ENCODE results near the gene ZNF668.
A peak's percentile ranks its signal among the peaks of the same experiment; 100 is the strongest.
"Not testable (repeated sequence)": the region's sequence is repeated elsewhere in the genome, so short reads cannot be mapped to it uniquely, and the experiment has no call there.

Gene ZNF668

DNA sequence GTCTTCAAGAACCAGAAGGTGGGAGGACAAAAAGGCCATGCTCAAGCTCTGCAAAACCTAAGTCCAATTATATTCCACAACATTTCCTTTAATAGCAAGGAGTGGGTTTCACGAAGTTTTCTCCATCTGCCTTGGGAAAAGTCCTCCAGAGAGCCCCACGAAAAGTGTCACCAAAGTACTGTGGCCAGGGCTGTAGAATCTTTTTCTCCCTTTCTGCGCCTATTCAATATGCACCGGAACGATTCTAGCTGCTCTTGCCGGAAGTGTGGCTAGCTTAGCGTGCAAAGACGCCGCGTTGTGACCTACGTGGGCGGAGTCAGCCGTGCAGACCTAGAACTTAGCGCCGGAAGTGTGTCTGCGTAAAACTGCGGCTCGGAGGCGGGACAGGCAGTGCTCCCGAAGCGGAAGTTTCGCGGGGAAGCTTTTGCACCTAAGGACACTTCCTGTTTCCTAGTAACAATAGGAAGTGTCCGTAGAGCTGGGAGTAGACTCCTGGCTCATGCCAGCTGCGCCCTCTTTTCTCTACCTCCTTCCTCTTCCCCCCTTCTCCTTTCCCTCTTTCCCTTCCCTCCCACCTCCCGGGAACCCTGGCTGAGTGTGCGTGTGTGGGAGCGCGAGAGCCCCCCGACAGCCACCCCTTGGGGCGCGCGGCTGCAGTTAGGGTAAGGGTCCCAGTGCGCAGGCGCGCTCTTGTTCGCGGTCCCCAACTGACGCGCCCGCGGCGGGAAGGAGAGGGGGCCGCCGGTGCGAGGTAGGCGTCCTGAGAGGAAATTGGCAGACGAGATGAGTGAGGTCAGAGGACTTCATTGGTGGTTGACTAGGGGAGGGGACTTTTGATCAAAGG is at the start of gene ZNF668, which contains the start of gene ZNF646:
Gene ZNF668, minus strand, starts transcription at position 271 of the 844 bp plus-strand sequence. CDS start 9,781 bp downstream, outside the sequence.
Gene ZNF646, plus strand, starts transcription at position 453 of the 844 bp plus-strand sequence. CDS start 1,903 bp downstream, outside the sequence.
- peak; percentile 85 for DNase-seq

DNA sequence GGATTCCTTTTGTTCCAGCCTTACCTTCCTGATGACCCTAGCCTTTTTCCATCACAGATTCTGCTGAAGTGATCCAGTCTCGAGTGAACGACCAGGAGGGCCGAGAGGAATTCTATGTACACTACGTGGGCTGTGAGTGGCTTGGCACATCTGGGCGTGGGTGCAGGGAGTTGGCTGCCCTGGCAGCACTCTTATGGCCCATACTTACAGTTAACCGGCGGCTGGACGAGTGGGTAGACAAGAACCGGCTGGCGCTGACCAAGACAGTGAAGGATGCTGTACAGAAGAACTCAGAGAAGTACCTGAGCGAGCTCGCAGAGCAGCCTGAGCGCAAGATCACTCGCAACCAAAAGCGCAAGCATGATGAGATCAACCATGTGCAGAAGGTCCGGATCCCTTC is 46.1 kb upstream of the ZNF668 start:
- DNase-seq: no peak

DNA sequence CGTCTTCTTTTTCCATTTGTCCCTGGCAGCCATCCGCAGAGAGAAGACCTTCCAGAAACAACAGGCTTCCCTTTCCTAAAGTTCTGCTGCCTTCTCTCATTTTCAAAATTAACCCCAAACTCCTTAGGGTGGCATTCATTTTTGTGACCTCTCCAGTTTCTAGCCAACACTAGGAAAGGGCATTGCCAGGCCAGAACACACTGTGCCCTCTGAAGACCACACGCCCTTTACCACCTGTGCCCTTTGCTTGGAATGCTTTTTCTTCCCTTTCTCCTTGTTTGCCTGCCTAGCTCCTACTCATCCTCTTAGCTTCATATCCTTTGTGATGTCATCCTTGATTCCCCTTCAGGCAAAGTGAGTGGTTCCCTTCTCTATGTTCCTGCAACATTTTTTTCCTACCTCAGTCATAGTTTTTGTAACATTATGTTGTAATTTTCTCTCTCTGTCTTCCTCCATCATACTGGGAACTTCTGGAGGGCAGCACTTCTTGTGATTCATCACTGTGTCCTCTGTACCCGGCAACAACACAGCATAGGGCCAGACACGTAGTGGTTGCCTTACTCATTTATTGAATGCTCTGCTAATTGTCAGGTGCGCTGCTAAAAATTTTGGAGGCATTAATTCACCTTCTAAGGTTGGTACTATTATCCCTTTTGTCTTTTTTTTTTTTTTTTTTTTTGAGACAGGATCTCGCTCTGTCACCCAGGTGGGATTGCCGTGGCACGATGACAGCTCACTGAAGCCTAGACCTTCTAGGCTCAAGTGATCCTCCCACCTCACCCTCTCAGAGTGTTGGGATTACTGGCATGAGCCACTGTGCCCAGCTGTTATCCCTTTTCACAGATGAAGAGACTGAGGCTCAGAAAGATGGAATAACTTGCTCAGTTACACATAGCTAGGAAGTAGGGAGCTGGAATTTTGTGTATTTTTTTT is 44.4 kb upstream of the ZNF668 start:
- DNase-seq: no peak

DNA sequence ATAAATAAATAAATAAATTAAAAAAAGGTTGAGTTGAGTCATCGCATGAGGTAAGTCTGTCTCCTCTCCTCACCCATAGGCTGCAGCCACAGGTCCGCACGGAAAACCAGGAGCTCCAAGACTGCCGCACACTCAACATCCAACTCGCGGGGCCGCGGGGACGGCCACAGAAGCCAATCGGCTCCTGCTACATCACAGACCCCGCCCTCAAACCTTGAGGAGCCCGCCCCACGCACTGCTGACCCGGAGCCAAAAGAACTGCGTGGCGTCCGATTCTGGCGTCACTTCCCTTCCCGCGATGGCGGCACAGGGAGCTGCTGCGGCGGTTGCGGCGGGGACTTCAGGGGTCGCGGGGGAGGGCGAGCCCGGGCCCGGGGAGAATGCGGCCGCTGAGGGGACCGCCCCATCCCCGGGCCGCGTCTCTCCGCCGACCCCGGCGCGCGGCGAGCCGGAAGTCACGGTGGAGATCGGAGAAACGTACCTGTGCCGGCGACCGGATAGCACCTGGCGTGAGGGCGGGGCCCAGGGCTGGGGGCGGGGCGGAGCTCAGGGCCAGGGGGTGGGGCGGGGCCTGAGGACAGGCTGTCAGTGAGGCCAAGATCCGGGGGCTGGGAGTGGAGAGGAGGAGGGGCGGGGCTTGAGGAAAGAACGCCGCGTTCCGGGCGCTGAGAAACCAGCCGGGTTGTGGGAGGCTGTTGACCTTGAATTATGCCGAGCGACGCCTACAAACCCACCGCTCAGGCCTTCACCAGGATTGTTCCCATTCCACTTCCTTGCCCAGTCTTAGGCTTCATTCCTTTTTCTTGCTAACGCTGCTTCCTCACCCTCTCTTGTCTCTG is 43.6 kb upstream of the ZNF668 start, which contains the start of gene KAT8:
Gene KAT8, plus strand, starts transcription at position 281 of the 839 bp plus-strand sequence. Its CDS starts 18 bp downstream, at position 299.
- DNase-seq: peak; percentile 53

DNA sequence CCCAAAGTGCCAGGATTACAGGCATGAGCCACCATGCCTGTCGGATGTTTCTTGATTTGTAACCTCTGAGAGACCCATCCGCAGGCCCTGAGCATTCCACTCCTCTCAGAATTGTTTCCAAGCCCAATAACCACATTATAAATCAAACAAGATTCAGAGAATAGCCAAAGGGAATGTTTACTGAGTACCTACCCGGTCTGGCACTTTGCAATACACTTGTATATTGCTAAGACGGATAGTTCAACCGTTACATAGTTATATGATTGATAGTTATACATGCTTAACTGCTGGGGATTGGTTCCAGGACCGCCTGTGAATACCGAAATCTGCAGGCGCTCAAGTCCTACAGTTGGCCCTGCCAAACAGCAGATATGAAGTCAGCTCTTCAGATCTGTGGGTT is 40.4 kb upstream of the ZNF668 start:
- DNase-seq: no peak

DNA sequence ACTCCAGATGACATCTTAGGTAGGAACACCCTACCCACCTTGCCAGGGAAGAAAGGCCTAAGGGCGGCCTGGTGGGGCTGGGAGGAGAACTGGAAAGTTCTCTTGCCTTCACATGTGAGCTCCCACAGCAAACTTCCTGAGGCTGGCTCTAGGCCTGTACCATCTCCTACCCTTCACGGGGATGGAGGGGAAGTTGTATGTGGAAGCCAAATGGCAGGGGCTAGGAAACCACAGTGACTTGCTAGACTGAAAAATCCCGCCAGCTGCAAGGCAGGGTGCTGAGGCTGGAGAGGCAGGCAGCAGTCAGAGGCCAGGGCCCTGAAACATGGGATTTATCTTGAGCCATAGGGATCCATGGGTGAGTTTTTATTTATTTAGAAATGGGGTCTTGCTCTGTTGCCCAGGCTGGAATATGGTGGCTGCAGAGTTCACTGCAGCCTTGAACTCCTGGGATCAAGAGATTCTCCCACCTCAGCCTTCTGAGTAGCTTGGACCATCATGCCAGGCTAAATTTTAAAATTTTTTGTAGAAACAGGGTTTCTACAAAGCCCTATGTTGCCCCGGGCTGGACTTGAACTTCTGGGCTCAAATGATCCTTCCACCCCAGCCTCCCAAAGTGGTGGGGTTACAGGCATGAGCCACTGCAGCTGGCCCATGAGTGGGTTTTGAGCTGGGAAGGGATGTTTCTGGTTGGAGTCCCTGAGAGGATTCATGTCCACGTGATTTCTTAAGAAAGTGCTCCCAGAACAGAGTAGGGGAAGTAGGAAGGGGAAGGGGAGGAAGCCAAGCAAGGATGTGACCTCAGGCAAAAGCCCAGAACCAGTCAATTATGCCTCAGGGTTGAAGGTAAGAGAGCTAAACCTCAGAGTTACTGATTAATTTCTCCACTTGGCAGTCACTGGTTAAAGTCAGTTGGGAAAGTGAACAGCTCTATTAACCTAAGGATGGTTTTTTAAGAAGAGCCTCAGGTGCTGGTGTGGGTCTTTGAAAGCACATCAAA is 39.4 kb upstream of the ZNF668 start:
- DNase-seq: no peak

DNA sequence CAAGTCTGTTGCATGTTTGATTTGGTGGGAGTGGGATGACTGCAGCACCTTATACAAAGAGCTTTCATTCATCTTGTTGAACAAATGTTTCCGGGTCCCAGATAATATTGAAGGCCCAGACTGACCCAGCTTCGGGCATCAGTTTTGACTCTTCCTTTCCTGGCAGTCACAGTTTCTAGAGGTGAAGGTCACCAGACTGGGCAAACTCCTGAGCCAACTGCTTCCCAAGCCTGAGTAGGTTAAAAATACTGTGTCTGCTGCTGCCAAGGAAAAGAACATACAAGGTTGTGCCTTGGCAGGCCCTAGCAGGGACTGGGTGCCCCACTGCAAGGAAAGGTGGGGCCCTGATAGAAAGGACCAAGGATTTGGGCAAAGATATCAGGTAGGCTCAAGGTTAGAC is 38.7 kb upstream of the ZNF668 start:
- no peak for DNase-seq

DNA sequence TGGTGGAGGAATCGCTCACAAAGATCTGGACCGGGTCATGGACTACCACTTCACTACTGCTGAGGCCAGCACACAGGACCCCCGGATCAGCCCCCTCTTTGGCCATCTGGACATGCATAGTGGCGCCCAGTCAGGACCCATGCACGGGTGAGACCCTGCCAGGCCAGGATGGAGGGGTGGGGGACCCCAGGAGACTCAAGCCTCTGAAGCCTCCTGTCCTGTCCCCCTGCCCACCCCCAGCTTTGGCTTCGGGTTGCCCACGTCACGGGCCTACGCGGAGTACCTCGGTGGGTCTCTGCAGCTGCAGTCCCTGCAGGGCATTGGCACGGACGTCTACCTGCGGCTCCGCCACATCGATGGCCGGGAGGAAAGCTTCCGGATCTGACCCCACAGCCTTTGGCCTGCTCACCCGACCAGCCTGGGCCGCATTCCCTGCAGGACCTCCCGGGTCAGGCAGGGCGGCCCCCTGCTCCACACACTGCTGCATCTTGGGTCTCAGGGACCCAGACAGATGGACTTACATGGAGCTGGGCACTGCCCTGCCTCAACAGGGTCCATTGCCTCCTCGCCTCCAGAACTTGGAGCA is 37.9 kb upstream of the ZNF668 start:
- no peak for DNase-seq

DNA sequence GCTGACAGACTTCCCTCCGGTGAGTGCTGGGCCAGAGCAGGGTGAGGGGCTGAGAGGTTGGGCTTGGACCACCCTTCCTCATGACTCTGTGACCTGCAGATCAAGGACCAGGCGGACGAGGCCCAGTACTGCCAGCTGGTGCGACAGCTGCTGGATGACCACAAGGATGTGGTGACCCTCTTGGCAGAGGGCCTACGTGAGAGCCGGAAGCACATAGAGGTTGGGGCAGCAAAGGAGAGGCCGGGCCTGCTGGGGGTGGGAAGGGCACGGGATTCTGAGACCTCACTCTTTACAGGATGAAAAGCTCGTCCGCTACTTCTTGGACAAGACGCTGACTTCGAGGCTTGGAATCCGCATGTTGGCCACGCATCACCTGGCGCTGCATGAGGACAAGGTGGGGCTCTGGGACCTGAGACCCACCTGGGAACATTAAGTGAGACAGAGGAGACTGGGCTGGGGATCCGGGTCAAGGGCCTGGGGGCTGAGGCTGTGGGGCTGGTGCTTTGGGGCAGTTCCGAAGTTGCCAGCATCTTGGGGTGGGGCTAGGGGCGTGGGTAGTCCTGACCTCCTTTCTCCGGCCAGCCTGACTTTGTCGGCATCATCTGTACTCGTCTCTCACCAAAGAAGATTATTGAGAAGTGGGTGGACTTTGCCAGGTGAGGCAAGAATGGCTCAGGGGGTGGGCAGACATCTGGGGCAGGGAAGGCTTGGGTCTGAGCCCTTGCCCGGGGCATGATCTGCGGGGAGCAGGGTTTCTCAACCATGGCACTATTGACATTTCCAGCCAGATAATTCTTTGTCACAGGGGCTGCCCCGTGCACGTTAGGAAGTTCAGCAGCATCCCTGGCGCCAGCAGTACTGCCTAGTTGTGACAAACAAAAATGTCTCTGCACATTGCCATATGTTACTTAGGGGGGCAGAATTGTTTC is 36.3 kb upstream of the ZNF668 start:
- DNase-seq: no peak

DNA sequence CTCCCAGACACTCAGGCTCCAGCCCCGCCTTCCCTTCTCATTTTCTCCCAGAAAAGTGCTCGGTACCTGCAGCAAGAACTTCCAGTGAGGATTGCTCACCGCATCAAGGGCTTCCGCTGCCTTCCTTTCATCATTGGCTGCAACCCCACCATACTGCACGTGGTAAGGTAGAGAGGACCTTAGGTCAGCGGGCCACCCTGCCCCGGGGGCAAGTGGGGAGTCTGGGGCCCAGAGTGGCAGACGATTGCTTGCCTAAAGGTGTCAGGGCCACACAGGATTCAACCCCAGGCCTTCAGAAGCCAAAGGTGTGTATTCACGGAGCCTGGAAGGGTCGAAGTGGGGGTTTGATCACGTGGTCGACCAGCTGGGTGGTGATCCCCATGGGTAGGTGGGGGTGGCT is 35.6 kb upstream of the ZNF668 start:
- no peak for DNase-seq

DNA sequence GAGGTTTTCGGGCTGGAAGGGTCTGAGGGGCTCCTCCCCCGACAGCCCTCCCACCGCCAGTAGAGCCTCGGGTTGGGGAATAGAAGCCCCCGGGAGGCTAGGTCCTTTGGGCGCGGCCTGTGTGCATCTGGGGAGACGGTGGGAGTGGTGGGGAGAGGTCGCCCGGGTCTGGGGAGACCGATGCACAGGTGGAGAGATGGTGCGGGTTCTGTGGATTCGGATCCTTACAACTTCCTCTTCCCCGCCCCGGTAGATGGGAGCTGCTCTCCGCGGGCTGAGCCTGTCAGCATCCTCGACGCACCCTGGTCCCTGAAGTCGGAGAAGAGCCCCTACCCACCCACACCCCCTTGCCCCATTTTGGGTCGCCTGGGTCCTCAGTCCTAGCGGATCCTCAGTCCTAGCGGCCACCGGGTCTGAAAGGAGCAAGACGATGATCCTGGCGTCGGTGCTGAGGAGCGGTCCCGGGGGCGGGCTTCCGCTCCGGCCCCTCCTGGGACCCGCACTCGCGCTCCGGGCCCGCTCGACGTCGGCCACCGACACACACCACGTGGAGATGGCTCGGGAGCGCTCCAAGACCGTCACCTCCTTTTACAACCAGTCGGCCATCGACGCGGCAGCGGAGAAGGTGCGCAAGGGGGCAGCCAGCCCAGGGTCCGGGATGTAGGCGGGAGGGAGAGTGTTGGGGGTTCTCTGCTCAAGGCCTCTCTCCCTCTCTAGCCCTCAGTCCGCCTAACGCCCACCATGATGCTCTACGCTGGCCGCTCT is 34.9 kb upstream of the ZNF668 start:
- DNase-seq: no peak

DNA sequence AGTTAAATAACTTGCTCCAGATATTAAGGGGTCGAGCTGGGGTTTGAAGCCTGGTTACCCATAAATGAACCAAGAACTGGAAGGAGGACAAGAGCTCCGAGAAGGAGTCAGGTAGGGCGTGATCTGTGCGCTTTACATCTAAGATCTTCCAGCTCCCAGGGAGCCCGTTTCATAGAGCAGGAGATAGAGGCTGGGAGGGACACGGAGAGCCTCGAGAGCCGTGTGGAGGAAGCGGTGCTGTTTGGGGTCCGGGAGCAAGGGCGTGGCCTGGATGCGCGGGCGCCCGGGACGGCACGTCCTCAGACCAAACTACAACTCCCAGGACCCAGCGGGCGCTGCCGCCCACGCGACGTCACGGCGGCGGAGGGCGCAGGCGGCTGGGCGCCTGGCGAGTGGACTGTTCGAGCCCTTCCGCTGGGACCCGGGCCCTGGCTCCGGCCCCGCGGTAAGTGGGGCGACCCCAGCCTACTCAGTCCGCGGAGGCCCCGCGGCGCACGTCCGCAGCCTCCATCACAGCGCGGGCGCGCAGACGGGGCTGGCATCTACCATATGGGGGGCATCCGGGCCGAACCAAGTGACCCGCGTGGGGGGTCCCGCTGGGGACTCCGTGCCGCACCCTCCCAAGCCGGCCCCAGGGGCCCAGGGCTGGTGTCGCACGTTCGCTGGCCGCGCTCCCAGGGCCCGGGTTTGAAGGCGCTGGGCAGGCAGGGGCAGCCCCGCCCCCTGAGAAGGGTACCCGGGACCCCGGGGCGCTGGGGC is 34.2 kb upstream of the ZNF668 start, which contains the start of gene BCKDK:
Gene BCKDK, plus strand, starts transcription at position 352 of the 759 bp plus-strand sequence. CDS start 838 bp downstream, outside the sequence.
- DNase-seq: no peak

DNA sequence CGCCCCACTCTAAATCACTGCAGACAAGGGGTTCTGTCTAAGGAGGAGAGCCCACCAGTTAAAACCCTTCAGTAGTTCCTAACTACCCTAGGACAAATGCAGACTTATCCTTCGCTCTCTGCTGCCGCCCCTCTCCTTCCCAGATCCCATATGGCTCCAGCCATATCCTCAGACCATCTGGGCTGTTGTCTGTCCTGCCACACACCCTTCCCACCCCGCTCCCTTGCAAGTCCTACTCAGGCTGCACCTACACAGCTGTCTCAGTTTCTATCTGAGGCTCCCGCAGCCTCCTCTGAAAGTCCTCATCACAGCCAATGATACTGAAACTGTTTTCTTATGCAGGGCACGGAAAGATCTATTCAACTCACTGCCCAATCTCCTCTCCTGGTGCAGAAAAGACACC is 33.4 kb upstream of the ZNF668 start:
- no peak for DNase-seq

DNA sequence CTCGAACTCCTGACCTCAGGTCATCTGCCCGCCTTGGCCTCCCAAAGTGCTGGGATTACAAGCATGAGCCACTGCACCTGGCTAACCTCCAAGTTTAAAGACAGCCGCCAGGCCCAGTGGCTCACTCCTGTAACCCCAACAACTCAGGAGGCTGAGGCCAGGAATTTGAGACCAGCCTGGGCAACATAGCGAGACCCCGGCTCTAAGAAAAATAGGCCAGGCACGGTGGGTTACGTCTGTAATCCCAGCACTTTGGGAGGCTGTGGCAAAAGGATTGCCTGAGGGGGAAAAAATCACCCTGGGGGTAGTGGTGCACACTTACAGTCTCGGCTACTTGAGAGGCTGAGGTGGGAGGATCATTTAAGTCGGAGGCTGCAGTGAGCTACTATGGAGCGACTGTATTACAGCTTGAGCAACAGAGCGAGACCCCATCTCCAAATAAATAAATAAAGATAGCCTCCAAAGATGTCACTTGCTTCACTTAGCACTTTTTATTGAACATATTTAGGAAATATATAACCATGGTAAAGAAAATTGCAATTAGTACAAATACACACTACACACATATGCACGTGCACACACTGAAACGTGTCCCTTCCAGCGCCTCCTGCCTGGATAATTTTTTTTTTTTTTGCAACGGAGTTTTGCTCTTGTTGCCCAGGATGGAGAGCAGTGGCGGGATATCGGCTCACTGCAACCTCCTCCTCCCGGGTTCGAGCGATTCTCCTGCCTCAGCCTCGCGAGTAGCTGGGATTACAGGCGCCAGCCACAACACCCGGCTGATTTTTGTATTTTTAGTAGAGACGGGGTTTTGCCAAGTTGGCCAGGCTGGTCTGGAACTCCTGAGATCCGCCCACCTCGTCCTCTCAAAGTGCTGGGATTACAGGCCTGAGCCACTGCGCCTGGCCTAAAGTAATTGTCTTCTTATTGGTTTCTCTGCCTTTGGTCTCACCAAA is 32.7 kb upstream of the ZNF668 start:
- DNase-seq: no peak

DNA sequence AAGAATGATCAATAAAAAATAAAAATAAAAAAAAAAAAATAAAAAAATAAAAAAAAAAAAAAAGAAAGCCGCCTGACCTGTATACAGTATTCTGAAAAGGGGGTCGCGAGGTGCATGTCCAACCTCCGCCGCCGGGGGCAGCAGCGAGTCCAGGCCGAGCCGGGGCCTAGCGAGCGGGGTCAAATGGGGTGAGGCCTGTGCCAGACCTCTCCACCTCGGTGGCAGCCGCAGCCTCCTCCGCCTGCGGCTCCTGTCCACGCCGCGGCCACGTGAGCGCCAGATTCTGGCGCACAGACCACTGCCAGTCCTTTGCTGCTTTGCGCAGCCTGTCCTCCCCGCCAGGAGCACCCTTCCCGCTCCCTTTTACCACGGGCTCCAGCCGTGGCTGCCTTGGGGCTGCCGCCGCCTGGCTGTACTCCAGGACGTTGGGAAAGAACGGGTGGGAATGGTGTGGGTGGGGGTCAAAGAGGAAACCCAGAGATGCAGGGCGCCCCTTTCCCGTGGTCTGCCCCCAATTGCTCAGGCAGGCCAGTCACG is 31.7 kb upstream of the ZNF668 start:
- no peak for DNase-seq

DNA sequence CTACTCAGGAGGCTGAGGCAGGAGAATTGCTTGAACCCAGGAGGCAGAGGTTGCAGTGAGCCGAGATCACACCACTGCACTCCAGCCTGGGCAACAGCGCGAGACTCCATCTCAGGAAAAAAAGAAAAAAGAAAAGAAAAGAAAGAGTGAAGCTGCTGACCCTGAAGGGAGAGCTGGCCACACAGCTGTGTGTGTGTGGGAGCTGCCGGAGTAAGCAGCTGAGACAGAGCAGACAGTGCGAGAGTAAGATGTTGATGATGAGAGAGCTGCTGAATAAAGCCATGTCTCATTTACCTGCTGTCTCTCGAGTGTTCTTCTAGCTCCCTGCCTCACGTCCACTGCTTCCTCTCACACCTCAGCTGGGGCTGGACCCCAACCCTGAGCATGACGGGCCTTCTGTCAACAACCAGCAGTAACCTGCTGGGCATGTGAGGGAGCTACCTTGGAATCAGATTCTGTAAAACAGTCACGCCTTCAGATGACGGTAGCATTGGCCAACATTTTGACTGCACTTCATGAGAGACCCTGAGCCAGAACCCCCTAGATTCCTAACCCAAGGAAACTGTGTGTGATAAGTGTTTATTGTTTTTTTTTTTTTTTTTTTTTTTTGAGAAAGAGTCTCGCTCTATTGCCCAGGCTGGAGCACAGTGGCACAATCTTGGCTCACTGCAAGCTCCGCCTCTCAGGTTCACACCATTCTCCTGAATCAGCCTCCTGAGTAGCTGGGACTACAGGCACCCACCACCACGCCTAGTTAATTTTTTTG is 27.0 kb upstream of the ZNF668 start:
- DNase-seq: not testable (repeated sequence)
